Measurements from ENCODE around the gene KIF13A. TPM values are rescaled to one million over a fixed set of nuclear protein-coding genes. Genes with fewer than 3 reads are reported as not detected.

The KIF13A gene
- total RNA-seq, 4 donors from 2014 or later = 36.3 to 47.5 (median 38.1) TPM

GRCh38 chr6:17768881-17769280 is 218.6 kb downstream of the KIF13A start:
- TF ChIP-seq EP300 (IDR thresholded peaks at IDR 0.05; ENCODE audit: low read depth) (no peak), POLR2AphosphoS5 (IDR thresholded peaks at IDR 0.05) (no peak), CTCF (IDR thresholded peaks at IDR 0.05) (no peak), POLR2A (IDR thresholded peaks at IDR 0.05) (no peak)
- in situ Hi-C loops (cut with MboI; ENCODE audit: low pct_ligation_motif_present in 1 of 4, low pct_unique_long_range_greater_than_20kb in 1 of 4, low sequenced_read_pairs in 3 of 4) = no loop called here
- H3K36me3 ChIP-seq = peaks cover 0 to 61% (median 16%) of the 10 kb centered on the region in 4 donors

GRCh38 chr6:17768388-17768787 is 219.0 kb downstream of the KIF13A start:
- Histone ChIP-seq H3K27ac (no peak overlapping the region), H3K36me3 (peaks cover 0 to 59% (median 16%) of the 10 kb centered on the region in 4 donors), H3K4me1 (no peaks in the 10 kb centered on the region), H3K4me3 (no peak overlapping the region), H3K9me3 (no peaks in the 10 kb centered on the region), H3K27me3 (no peaks in the 10 kb centered on the region)
- TF ChIP-seq CTCF (IDR thresholded peaks at IDR 0.05) (no peak), POLR2A (IDR thresholded peaks at IDR 0.05) (no peak), POLR2AphosphoS5 (IDR thresholded peaks at IDR 0.05) (no peak)
- in situ Hi-C loops (cut with MboI; ENCODE audit: low pct_ligation_motif_present in 1 of 4, low pct_unique_long_range_greater_than_20kb in 1 of 4, low sequenced_read_pairs in 3 of 4) = no loop called here
- WGBS, 2 donors (ENCODE audit: low coverage in 1 of 2) = 84% methylated on average over 3 of the region's 3 CpGs
- DNase-seq = no peak
- intact Hi-C loops (cut with DNase I; ENCODE audit: low total_unique reads) = no loop called here

More at GRCh38 chr6:17768881-17769280, 218.6 kb downstream of the KIF13A start:
- Histone ChIP-seq H3K27me3 (no peaks in the 10 kb centered on the region), H3K4me1 (no peaks in the 10 kb centered on the region), H3K4me3 (no peak overlapping the region), H3K27ac (no peak overlapping the region), H3K9me3 (no peaks in the 10 kb centered on the region)
- 82 to 96% methylated on average over 1 of the region's 1 CpG for WGBS, 2 donors (ENCODE audit: low coverage in 1 of 2)
- no peak for DNase-seq
- intact Hi-C loops (cut with DNase I; ENCODE audit: low total_unique reads) = no loop called here

GRCh38 chr6:17762651-17763050 is 224.8 kb downstream of the KIF13A start:
- no peaks in the 10 kb centered on the region for H3K4me1 ChIP-seq
- TF ChIP-seq POLR2AphosphoS5 (IDR thresholded peaks at IDR 0.05) = no peak
- no peak for TF ChIP-seq CTCF (IDR thresholded peaks at IDR 0.05)
- TF ChIP-seq EP300 (IDR thresholded peaks at IDR 0.05; ENCODE audit: low read depth) = no peak
- no peak for TF ChIP-seq POLR2A (IDR thresholded peaks at IDR 0.05)
- peaks cover 0 to 37% (median 2%) of the 10 kb centered on the region in 4 donors for H3K36me3 ChIP-seq
- H3K9me3 ChIP-seq = no peaks in the 10 kb centered on the region
- intact Hi-C loops (cut with DNase I; ENCODE audit: low total_unique reads) (no loop called here), in situ Hi-C loops (cut with MboI; ENCODE audit: low pct_ligation_motif_present in 1 of 4, low pct_unique_long_range_greater_than_20kb in 1 of 4, low sequenced_read_pairs in 3 of 4) (no loop called here)
- DNase-seq = no peak
- 71 to 74% methylated on average over 1 to 2 of the region's 2 CpGs for WGBS, 2 donors (ENCODE audit: low coverage in 1 of 2)
- H3K27ac ChIP-seq = no peak overlapping the region
- H3K27me3 ChIP-seq = no peaks in the 10 kb centered on the region
- no peak overlapping the region for H3K4me3 ChIP-seq

- in situ Hi-C loops (cut with MboI; ENCODE audit: low pct_ligation_motif_present in 1 of 4, low pct_unique_long_range_greater_than_20kb in 1 of 4, low sequenced_read_pairs in 3 of 4) = no loop called here
- DNase-seq = no peak
- Histone ChIP-seq H3K36me3 (peaks cover 0 to 16% (median 0%) of the 10 kb centered on the region in 4 donors), H3K4me1 (no peaks in the 10 kb centered on the region), H3K9me3 (no peaks in the 10 kb centered on the region), H3K27ac (no peak overlapping the region), H3K27me3 (no peaks in the 10 kb centered on the region), H3K4me3 (no peak overlapping the region)
- 62 to 85% methylated on average over 1 to 6 of the region's 6 CpGs for WGBS, 2 donors (ENCODE audit: low coverage in 1 of 2)
- intact Hi-C loops (cut with DNase I; ENCODE audit: low total_unique reads) = no loop called here
- TF ChIP-seq POLR2A (IDR thresholded peaks at IDR 0.05) = no peak
- no peak for TF ChIP-seq POLR2AphosphoS5 (IDR thresholded peaks at IDR 0.05)
- TF ChIP-seq CTCF (IDR thresholded peaks at IDR 0.05) = no peak
- no peak for TF ChIP-seq EP300 (IDR thresholded peaks at IDR 0.05; ENCODE audit: low read depth)
These were observed 229.3 kb downstream of the KIF13A start for GRCh38 chr6:17758119-17758518.
